Thyroid gland (tissue), 4 donors: ENCODE results near the gene ORM1. TPM values are rescaled to one million over a fixed set of nuclear protein-coding genes. Genes with fewer than 3 reads are reported as not detected.

Experiments used
- DNase-seq, 2 donors: peaks; one replicate each; pipeline ENCODE4 v3.0.0-alpha.2; 2019
- H3K27ac ChIP-seq, 3 donors: fragments of 200-600 bp; sonication (generic); 1 replicate in 2 of 3; 2 replicates in 1 of 3; pipeline ENCODE4 v1.5.1; 2016 to 2019; ENCODE audit warnings: mild to moderate bottlenecking in 1 of 3, moderate library complexity in 1 of 3
- H3K27me3 ChIP-seq: fragments of 200-600 bp; sonication (generic); one replicate; pipeline ENCODE4 v1.5.1; 2019
- H3K36me3 ChIP-seq, 2 donors: fragments of 200-600 bp; sonication (generic); one replicate each; pipeline ENCODE4 v1.5.1; 2016 to 2019
- H3K4me1 ChIP-seq, 2 donors: fragments of 200-600 bp; sonication (generic); one replicate each; pipeline ENCODE4 v1.5.1; 2017 to 2019
- H3K4me3 ChIP-seq, 3 donors: fragments of 200-600 bp; sonication (generic); replicated peaks in 1 of 3; 1 replicate in 2 of 3; 2 replicates in 1 of 3; pipeline ENCODE4 v1.5.1; 2016; ENCODE audit warnings: mild to moderate bottlenecking in 1 of 3
- H3K9me3 ChIP-seq: fragments of 200-600 bp; sonication (generic); one replicate; pipeline ENCODE4 v1.5.1; 2017
- POLR2A ChIP-seq, 2 donors: fragments of 450-650 bp; IDR thresholded peaks; one replicate each; pipeline ENCODE4 v1.6.1; 2017; ENCODE audit warnings: antibody characterized with exemption in 2 of 2, mild to moderate bottlenecking in 2 of 2, moderate library complexity in 1 of 2
- whole genome bisulfite sequencing, 2 donors: methylation state at CpG; one replicate each; pipeline ENCODE4 v1.1.5; 2017; 5-methylcytosine and 5-hydroxymethylcytosine counted together
- intact Hi-C: fragments of 100-400 bp; cut with DNase I; formaldehyde crosslinking; loops from one replicate; pipeline ENCODE4 v1.15.1; 2023
- total RNA-seq, 4 donors: library from RNA; depleted of rRNA; stranded (reverse); fragments of >200 nt; gene quantifications; one replicate each; pipeline ENCODE4 v1.2.3, GENCODE V29; 2016
- TF ChIP-seq, protein P1 (sequence below), 6 experiments: fragments of 200-600 bp in 3 of 6; fragments of 450-650 bp in 3 of 6; sonication (generic) in 3 of 6; IDR thresholded peaks; one replicate each; pipeline ENCODE4 v1.5.1; 2016 to 2019; ENCODE audit warnings: antibody characterized with exemption in 6 of 6, mild to moderate bottlenecking in 2 of 6, inconsistent platforms in 1 of 6, moderate library complexity in 1 of 6

ORM1 gene
- total RNA-seq, 4 donors from 2014 or later: not detected

DNA sequence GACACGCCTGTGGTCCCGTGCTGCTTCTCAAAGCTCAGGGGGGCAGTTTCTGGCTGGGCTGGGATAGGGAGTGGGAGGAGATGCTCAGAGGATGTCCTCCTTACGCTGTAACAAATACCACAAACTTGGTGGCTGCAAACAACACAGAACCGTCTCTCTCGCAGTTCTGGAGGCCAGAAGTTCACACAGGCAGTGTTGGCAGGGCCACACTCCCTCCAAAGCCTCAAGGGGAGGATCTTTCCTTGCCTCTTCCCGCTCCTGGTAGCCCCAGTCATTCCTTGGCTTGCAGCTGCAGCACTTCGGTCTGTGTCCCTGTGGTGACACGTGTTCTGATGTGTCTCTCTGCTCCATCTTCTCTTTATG, 10.4 kb upstream of the ORM1 start:
- no peak for DNase-seq
- 86 to 90% methylated on average over 8 of the region's 8 CpGs for WGBS, 2 donors
- intact Hi-C loops: no loop called here

DNA sequence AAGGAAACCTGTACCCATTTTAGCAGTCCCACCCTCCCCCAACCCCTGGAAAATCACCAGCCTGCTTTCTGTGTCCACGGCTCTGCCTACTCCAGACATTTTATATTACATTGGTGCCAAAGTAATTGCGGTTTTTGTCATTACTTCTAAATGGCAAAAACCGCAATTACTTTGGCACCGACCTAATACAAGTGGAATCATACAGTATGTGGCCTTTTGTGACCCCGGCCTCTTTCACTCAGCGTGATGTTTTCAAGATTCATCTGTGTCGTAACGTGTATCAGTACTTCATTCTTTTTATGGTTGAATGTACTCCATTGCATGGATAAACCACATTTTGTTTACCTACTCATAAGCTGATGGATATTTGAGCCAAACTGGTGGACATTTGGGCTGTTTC, 9.7 kb upstream of the ORM1 start:
- Histone ChIP-seq H3K4me1 (peaks cover 10 to 11% of the 10 kb centered on the region in 2 donors), H3K4me3 (no peak overlapping the region), H3K27ac (no peak overlapping the region), H3K27me3 (no peaks in the 10 kb centered on the region), H3K9me3 (no peaks in the 10 kb centered on the region), H3K36me3 (no peaks in the 10 kb centered on the region)
- intact Hi-C loops: no loop called here
- no peak for DNase-seq
- TF ChIP-seq POLR2A (IDR thresholded peaks at IDR 0.05): no peak
- TF ChIP-seq, protein P1, sequence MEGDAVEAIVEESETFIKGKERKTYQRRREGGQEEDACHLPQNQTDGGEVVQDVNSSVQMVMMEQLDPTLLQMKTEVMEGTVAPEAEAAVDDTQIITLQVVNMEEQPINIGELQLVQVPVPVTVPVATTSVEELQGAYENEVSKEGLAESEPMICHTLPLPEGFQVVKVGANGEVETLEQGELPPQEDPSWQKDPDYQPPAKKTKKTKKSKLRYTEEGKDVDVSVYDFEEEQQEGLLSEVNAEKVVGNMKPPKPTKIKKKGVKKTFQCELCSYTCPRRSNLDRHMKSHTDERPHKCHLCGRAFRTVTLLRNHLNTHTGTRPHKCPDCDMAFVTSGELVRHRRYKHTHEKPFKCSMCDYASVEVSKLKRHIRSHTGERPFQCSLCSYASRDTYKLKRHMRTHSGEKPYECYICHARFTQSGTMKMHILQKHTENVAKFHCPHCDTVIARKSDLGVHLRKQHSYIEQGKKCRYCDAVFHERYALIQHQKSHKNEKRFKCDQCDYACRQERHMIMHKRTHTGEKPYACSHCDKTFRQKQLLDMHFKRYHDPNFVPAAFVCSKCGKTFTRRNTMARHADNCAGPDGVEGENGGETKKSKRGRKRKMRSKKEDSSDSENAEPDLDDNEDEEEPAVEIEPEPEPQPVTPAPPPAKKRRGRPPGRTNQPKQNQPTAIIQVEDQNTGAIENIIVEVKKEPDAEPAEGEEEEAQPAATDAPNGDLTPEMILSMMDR (IDR thresholded peaks at IDR 0.05): no peak
- 90 to 93% methylated on average over 8 of the region's 8 CpGs for WGBS, 2 donors

More for the DNA sequence above, 10.4 kb upstream of the ORM1 start:
- Histone ChIP-seq H3K9me3 (no peaks in the 10 kb centered on the region), H3K27ac (no peak overlapping the region), H3K4me3 (no peak overlapping the region), H3K36me3 (no peaks in the 10 kb centered on the region), H3K27me3 (no peaks in the 10 kb centered on the region), H3K4me1 (peaks cover 10 to 11% of the 10 kb centered on the region in 2 donors)
- no peak for TF ChIP-seq POLR2A (IDR thresholded peaks at IDR 0.05)
- TF ChIP-seq, protein P1 (IDR thresholded peaks at IDR 0.05): no peak

DNA sequence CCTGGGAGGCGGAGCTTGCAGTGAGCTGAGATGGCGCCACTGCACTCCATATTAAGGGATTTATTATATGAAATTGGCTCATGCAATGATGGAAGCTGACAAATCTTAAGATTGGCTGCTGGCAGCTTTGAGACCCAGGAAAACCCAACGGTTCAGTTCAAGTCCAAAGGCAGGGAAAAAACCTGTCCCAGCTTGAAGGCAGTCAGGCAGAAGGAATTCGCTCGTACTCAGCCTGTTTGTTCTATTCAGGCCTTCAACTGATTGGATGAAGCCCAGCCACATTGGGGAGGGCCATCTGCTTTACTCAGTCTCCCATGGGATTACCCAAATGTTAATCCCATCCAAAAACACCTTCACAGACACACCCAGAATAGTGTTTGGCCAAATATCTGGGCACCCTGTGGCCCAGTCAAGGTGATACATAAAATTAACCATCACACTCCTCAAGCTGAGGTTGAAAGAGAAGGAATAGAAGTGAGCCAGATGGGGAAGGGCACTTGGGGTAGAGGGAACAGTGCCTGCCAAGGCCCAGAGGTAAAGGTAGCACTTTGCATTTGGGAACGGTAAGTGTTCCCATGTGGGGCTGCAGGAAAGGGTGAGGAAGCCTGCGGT, 8.5 kb upstream of the ORM1 start:
- no peak overlapping the region for H3K27ac ChIP-seq
- H3K27me3 ChIP-seq: no peaks in the 10 kb centered on the region
- intact Hi-C loops: no loop called here
- H3K4me3 ChIP-seq: no peak overlapping the region
- H3K9me3 ChIP-seq: no peaks in the 10 kb centered on the region
- no peak for DNase-seq
- 74 to 77% methylated on average over 7 of the region's 7 CpGs for WGBS, 2 donors
- TF ChIP-seq, protein P1 (IDR thresholded peaks at IDR 0.05): no peak
- no peak for TF ChIP-seq POLR2A (IDR thresholded peaks at IDR 0.05)
- peaks cover 10 to 14% of the 10 kb centered on the region in 2 donors for H3K4me1 ChIP-seq
- no peaks in the 10 kb centered on the region for H3K36me3 ChIP-seq

DNA sequence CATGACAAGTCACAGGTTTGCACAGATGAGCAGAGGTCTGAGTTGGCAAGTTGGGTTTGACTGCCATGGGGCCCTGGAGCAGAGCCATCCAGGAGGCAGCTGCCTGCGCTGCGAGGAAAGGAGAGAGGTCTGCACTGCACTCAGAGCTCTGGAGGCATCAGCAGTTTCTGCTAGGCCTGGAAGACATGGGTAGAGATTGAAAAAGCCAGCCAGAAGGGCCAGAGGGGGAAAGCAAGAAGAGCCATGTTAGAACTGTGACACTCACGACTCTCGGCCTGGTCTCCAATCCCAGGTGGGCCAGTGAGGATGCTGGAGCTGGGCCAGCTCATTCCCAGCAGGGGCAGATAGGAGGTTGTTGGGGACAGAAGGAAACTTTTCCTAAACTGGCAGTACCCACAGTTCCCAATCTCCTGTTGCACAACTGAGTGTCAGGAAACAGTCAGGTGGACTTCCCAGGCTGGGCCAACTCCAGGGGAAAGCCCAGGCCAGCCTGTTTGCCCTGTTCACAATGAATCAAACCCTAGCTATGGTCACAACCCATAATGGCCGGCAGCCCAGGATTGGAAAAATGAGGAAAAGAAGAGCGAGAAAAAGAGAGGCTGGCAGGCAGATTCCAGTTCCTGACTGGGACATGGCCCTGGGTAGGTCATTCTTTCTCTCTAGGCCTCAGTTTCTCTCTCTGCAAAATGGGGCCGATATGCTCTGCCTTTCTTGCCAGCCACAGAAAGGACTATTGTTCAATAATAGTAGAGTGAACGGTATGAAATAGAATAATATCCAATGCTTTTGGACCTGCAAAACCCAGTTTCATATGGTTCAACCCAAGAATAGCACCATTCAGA, 7.8 kb upstream of the ORM1 start:
- no peak for DNase-seq
- H3K27me3 ChIP-seq: no peaks in the 10 kb centered on the region
- H3K4me3 ChIP-seq: no peak overlapping the region
- peaks cover 10 to 16% of the 10 kb centered on the region in 2 donors for H3K4me1 ChIP-seq
- no peaks in the 10 kb centered on the region for H3K9me3 ChIP-seq
- intact Hi-C loops: no loop called here
- H3K36me3 ChIP-seq: no peaks in the 10 kb centered on the region
- no peak for TF ChIP-seq POLR2A (IDR thresholded peaks at IDR 0.05)
- TF ChIP-seq, protein P1 (IDR thresholded peaks at IDR 0.05): no peak
- 87 to 93% methylated on average over 8 of the region's 8 CpGs for WGBS, 2 donors
- no peak overlapping the region for H3K27ac ChIP-seq
